COR-L47 (cell line): Measurements from ENCODE around the gene SCN5A.

Source experiments
- DNase-seq: peaks from one replicate; lab custom pipeline; 2025; lab: John Stamatoyannopoulos, UW

Gene SCN5A

DNA sequence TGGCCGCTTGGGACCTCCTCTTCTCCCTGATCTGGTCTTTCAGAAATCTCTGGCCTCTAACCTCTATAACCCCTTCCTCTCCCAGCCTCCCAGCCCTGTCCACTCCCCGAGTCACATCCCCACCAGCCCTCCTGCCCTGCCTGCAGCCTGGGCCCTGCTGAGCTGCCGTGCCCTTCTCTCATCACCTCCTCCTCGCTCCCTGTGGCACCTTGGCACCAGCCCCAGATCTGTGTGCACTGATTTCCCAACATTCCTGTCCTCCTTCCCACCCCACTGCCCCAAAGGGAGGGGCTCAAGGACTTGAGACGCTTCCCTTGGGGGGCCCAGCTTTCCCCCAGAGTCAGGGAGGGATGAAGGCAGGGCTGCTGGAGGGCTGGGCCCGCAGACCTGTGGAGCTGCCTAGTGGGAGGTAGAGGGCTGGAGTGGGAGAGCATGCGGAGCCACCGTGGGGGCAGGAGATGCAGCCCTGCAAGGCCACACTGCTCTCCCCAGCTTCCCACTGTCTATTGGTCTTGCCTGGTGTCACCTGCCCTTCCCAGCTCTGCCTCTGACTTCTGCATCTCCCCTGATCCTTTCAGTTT is 110.6 kb downstream of the SCN5A start:
- no peak for DNase-seq

GRCh38 chr3:38536671-38537070 is 112.8 kb downstream of the SCN5A start:
- no peak for DNase-seq

DNA sequence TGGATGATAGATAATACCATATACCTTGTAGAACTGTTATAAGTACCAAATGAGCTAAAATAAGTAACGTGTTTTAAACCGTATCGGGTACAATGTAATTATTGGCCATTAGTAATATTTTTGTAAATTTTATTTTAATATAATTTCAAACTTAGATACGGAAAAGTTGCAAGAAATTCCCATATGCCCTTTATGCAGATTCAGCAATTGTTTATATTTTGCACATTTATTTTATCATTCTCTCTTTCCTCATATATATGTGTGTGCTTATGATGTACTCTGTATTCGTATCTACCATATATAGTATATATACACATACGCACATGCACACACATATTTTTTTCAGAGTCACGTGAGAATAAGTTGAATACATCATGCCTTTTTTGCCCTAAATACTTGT is 114.9 kb downstream of the SCN5A start:
- DNase-seq, result no peak

GRCh38 chr3:38534180-38534579 is 115.3 kb downstream of the SCN5A start:
- DNase-seq, result no peak

GRCh38 chr3:38533285-38533976 is 116.1 kb downstream of the SCN5A start:
- no peak for DNase-seq

- no peak for DNase-seq
Observed at GRCh38 chr3:38532529-38532928, 117.0 kb downstream of the SCN5A start.

DNA sequence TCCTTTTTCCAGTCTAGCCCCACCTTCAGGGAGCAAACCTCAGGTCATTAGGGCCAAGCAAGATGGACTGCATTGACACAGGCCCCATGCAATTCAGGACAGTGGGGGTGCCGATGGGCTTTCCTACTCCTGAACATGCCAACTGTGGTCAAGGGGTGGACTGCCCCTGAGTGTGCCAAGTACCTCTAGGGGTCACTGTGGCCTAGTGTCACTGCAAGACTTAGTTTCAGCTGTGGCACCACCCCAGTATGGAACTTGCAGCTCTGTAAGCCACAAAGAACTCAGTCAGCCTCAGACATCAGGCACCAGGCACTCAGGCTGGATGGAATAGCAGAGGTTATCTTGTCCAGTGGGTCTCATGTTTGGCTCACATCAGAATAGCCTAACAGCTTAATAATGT is 121.0 kb downstream of the SCN5A start:
- no peak for DNase-seq

GRCh38 chr3:38526792-38527191 is 122.7 kb downstream of the SCN5A start:
- no peak for DNase-seq

DNA sequence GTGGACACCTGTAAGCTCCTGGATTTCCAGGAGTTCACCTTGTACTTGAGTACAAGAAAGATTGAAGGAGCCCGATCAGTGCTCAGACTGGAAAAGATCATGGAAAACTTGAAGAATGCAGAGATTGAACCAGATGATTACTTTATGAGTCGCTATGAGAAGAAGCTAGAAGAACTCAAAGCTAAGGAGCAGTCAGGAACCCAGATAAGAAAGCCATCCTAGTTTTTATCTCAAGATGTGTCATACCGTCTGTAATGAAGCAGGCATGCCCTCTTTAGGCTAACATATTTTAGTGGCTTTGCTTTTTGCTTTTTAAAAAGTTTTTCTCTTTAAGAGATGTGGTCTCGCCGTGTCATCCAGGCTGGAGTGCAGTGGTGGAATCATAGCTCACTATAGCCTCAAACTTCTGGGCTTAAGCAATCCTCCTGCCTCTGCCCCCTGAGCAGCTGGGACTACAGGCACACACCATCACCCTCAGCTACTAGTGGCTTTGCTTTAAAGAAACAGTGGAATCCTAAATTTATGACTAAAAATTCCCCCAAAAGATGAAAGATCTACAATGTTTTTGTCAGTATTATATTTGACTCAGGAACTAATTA is 125.2 kb downstream of the SCN5A start:
- no peak for DNase-seq

DNA sequence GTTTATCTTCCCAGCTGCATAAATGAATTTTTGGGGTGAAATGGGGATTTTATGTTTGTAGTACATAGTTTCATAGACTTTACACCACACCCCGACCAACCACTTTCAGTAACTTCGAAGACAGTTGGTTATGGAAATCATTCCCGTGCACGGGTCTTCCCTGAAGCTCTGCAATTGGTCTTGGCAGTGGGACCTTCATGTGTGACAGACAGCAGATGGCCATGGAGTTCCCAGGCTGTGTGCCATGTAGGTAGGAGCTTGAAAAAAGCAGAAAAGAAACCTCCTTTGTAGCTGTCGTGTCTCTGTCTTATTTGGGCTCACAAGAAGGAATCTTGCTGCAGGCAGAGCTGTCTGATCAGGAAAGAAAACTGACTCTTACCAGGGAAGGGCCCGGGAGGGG is 127.5 kb downstream of the SCN5A start:
- no peak for DNase-seq

- DNase-seq, result peak; percentile 17
Observed at GRCh38 chr3:38521391-38521987, 128.0 kb downstream of the SCN5A start.

- no peak for DNase-seq
Observed at GRCh38 chr3:38519651-38520050, 129.8 kb downstream of the SCN5A start.

DNA sequence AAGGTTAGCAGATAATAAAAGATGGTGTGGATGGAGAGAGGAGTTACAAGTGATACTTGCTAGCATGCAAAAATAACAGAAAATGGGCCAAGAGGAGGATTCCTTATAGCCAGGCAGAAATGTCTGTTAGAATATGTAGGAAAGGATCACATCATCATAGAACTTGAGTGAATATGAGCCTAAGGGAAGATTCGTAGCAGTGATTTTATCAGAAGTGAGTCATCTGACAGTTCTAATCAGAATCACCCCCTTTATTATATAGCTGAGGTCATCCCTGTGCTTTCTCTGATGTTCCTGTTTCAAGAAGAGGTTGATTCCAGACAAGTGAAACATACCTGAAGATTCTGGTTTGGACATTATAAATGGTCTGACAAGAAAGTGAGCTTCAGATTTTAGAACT is 130.5 kb downstream of the SCN5A start:
- DNase-seq, result no peak

DNA sequence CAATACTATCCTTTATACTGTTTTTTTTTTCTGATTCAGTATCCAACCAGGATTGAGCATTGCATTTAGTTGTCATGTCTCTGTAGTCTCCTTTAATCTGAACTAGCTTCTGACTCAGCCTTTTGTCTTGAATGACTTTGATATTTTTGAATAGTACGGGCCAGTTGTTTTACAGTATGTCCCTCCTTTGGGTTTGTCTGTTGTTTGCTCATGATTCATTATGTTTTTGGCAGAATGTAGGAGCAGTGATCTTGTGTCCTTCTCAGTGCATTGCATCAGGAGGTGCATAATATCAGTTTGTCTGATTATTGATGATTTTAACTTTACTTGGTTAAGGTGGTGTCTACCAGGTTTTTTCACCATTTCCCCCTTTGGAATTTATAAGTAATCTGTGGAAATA is 132.8 kb downstream of the SCN5A start:
- DNase-seq, result no peak

- no peak for DNase-seq
Observed at GRCh38 chr3:38515367-38515766, 134.1 kb downstream of the SCN5A start.

GRCh38 chr3:38511546-38511945 is 137.9 kb downstream of the SCN5A start:
- no peak for DNase-seq

DNA sequence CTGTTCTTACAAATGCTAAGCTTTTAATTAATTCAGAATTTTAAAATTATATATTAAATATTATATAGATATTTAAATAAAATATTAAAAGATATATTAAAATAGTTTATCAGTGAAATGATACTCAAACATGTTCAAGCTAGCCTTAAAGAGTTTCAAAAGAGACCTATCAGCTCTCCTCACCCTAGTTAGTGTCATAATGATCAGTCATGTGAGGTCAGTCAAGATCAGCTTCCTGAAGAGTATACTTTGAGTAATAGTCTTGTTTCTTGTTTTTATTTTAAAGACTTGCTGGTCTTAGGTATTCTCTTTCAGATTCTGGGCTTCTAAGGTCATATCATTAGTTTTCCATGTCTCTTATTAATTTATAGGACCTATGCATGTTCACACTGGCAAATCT is 138.9 kb downstream of the SCN5A start:
- DNase-seq, result no peak

DNA sequence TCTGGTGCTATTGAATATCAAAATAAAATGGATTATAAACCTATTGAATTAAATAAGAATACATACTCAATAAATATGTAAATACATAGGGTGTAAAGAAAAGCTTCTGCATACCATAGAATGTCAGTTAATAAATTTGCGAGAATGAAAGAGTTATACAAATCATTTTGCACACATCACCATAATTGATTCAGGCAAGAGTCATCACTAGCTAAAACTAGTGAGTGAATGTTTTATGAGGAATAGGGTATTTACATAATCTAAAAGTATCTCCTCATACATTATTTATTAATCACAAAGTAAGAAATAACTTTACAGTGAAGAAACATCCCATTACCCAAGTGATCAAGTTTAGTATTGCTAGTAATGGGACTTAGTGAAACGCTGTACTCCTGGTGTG is 139.8 kb downstream of the SCN5A start:
- DNase-seq, result no peak

DNA sequence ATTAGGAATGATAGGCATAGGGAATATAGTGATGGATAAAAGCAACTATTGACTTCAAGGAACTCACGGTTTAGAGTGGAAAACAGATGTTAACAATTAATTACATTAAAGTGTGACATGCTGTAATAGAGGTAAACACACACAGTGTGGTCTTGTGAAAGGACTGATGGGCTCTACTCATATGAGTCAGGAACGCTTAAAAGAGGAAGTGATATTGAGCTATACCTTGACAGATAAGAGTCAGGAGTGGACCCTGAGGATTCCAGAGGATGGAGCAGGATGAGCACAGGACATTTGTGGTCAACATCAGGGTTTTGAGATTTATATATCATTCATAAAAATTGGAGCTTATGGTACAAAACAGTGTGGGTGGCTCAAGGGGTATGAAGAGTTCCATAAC is 142.4 kb downstream of the SCN5A start:
- no peak for DNase-seq

DNA sequence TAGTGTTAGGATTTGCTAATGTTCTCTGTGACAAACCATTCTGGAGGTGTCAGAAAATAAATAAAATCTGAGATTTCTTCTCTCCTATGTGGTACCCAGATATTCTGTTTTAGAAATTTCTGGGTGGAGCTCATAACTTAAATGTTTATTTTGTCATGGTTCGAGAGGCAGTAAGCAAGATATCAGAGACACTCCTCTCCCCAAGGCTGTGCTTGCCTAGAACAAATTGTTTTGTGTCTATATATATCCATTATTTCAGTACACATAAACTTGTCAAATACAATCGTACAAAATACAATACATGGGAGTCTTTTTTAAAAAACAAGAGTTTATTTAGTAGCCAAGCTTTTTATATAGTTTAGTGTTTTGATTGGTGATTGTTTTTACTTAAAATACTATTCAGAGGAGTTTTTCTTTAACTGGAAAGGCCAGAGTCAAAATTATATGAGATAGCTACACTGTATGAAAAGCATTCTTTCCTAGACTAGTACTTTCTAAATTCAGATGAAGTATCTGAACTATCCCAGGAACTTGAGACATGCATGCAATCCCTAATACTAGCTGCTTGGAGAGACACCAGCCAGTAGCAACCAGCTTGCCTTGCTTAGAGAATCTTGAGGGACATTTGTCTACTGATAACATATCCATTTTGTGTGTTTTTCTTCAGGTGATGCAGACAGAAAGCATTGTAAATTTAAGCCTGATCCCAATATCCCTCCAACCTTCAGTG is 148.6 kb downstream of the SCN5A start:
- DNase-seq, result no peak
